Measurements from ENCODE around the gene EIF1B. TPM values are rescaled to one million over a fixed set of nuclear protein-coding genes. Genes with fewer than 3 reads are reported as not detected.
A peak's percentile ranks its signal among the peaks of the same experiment; 100 is the strongest.

The EIF1B gene
- total RNA-seq: 10 to 100 TPM; 20.9 to 46.1 (median 24.1) TPM

- Histone ChIP-seq H3K4me1 (peaks cover 15 to 18% of the 10 kb centered on the region in 2 donors), H3K36me3 (peaks cover 14 to 24% of the 10 kb centered on the region in 2 donors), H3K9me3 (no peaks in the 10 kb centered on the region), H3K27ac (peak within 1 kb of the TSS; percentile 81 to 93 (median 86)), H3K4me3 (replicated peaks in 1 of 3) (peak within 1 kb of the TSS; percentile 81 to 91 (median 83)), H3K27me3 (no peaks in the 10 kb centered on the region)
- peak; percentile 98 to 99 for DNase-seq
- intact Hi-C loops (cut with DNase I): no loop called here
- 0 to 1% methylated on average over 31 to 37 of the region's 50 CpGs for WGBS, 2 donors
- TF ChIP-seq CTCF (IDR thresholded peaks at IDR 0.05) (peak; percentile 58 to 92 (median 76)), POLR2A (IDR thresholded peaks at IDR 0.05) (peak; percentile 65 to 99)
These were observed at the start of gene EIF1B for GRCh38 chr3:40309418-40309924. TSS of gene EIF1B (plus strand) at chr3:40309707. CDS start at chr3:40309942, 235 bp downstream.

- Histone ChIP-seq H3K4me1 (peaks cover 0 to 5% of the 10 kb centered on the region in 2 donors), H3K9me3 (no peaks in the 10 kb centered on the region), H3K36me3 (no peaks in the 10 kb centered on the region), H3K27ac (no peak overlapping the region), H3K4me3 (replicated peaks in 1 of 3) (no peak overlapping the region), H3K27me3 (no peaks in the 10 kb centered on the region)
- TF ChIP-seq CTCF (IDR thresholded peaks at IDR 0.05): no peak
- no peak for TF ChIP-seq POLR2A (IDR thresholded peaks at IDR 0.05)
- no peak for DNase-seq
- intact Hi-C loops (cut with DNase I): no loop called here
These were observed 47.2 kb upstream of the EIF1B start for GRCh38 chr3:40262331-40262730.

GRCh38 chr3:40264451-40264850 lies 45.1 kb upstream of the EIF1B start:
- no peaks in the 10 kb centered on the region for H3K9me3 ChIP-seq
- H3K36me3 ChIP-seq: no peaks in the 10 kb centered on the region
- intact Hi-C loops (cut with DNase I): no loop called here
- no peak for DNase-seq
- no peak overlapping the region for H3K27ac ChIP-seq
- TF ChIP-seq CTCF (IDR thresholded peaks at IDR 0.05) (no peak), POLR2A (IDR thresholded peaks at IDR 0.05) (no peak)
- no peak overlapping the region for H3K4me3 ChIP-seq (replicated peaks in 1 of 3)
- peaks cover 0 to 5% of the 10 kb centered on the region in 2 donors for H3K4me1 ChIP-seq
- 85 to 87% methylated on average over 1 of the region's 1 CpG for WGBS, 2 donors
- no peaks in the 10 kb centered on the region for H3K27me3 ChIP-seq

GRCh38 chr3:40265181-40265580 lies 44.3 kb upstream of the EIF1B start:
- Histone ChIP-seq H3K9me3 (no peaks in the 10 kb centered on the region), H3K4me3 (replicated peaks in 1 of 3) (no peak overlapping the region), H3K4me1 (peaks cover 0 to 3% of the 10 kb centered on the region in 2 donors), H3K27ac (no peak overlapping the region), H3K36me3 (no peaks in the 10 kb centered on the region), H3K27me3 (no peaks in the 10 kb centered on the region)
- TF ChIP-seq POLR2A (IDR thresholded peaks at IDR 0.05): no peak
- intact Hi-C loops (cut with DNase I): no loop called here
- DNase-seq: no peak

- DNase-seq: no peak
- TF ChIP-seq CTCF (IDR thresholded peaks at IDR 0.05) (no peak), POLR2A (IDR thresholded peaks at IDR 0.05) (no peak)
- no peaks in the 10 kb centered on the region for H3K36me3 ChIP-seq
- H3K27me3 ChIP-seq: no peaks in the 10 kb centered on the region
- H3K9me3 ChIP-seq: no peaks in the 10 kb centered on the region
- no peak overlapping the region for H3K4me3 ChIP-seq (replicated peaks in 1 of 3)
- H3K4me1 ChIP-seq: no peaks in the 10 kb centered on the region
- intact Hi-C loops (cut with DNase I): no loop called here
- WGBS, 2 donors: 67 to 71% methylated on average over 4 of the region's 4 CpGs
- no peak overlapping the region for H3K27ac ChIP-seq
These were observed 41.4 kb upstream of the EIF1B start for GRCh38 chr3:40267937-40268724.
